Measurements from ENCODE around the gene SH3BP4. TPM values are rescaled to one million over a fixed set of nuclear protein-coding genes. Genes with fewer than 3 reads are reported as not detected.

The SH3BP4 gene
- total and polyA plus RNA-seq, 2 of the 13 experiments (the other 11 are each of a cell fraction or from before 2014, with no cell fraction given): 34.6 to 99.1 TPM

- TF ChIP-seq ZNF773 (CRISPR knock-in tag; IDR thresholded peaks at IDR 0.05; ENCODE audit: borderline replicate concordance) (no peak), ZNF740 (CRISPR knock-in tag; IDR thresholded peaks at IDR 0.05) (no peak), ZBTB20 (CRISPR knock-in tag; IDR thresholded peaks at IDR 0.05; ENCODE audit: borderline replicate concordance, low read depth) (no peak), KDM1A (CRISPR knock-in tag; IDR thresholded peaks at IDR 0.05) (no peak), ZNF652 (CRISPR knock-in tag; IDR thresholded peaks at IDR 0.05; ENCODE audit: borderline replicate concordance, low read depth) (no peak), AGO1 (IDR thresholded peaks at IDR 0.05; ENCODE audit: low read depth, low read length, poor library complexity, severe bottlenecking) (no peak), ZHX1 (CRISPR knock-in tag; IDR thresholded peaks at IDR 0.05; ENCODE audit: low read depth) (peak; percentile 40; the same call in 1 of the 2 replicates), ZSCAN31 (CRISPR knock-in tag; IDR thresholded peaks at IDR 0.05; ENCODE audit: low read depth) (peak; percentile 0; the same call in 1 of the 2 replicates), ZBTB7B (CRISPR knock-in tag; IDR thresholded peaks at IDR 0.05) (peak; percentile 76), ETV5 (CRISPR knock-in tag; IDR thresholded peaks at IDR 0.05; ENCODE audit: borderline replicate concordance) (no peak; the same call in 1 of the 2 replicates), CREM (IDR thresholded peaks at IDR 0.05) (peak; percentile 69), CREM (CRISPR knock-in tag; IDR thresholded peaks at IDR 0.05) (no peak), NR1H2 (CRISPR knock-in tag; IDR thresholded peaks at IDR 0.05; ENCODE audit: borderline replicate concordance, low read depth) (no peak), NR2F1 (CRISPR knock-in tag; IDR thresholded peaks at IDR 0.05) (peak in 1 of 2 experiments; percentile 7; a peak in 1 of 4 replicates), AKAP8 (CRISPR knock-in tag; IDR thresholded peaks at IDR 0.05) (peak; percentile 85), ZNF784 (CRISPR knock-in tag; IDR thresholded peaks at IDR 0.05; ENCODE audit: borderline replicate concordance) (0 out of 2 replicates have a peak, but pooled peaks have one; percentile 65), GABPB1 (CRISPR knock-in tag; IDR thresholded peaks at IDR 0.05) (peak; percentile 20), REXO4 (CRISPR knock-in tag; IDR thresholded peaks at IDR 0.05; ENCODE audit: borderline replicate concordance) (no peak), ZNF333 (CRISPR knock-in tag; IDR thresholded peaks at IDR 0.05; ENCODE audit: borderline replicate concordance) (no peak; the same call in 1 of the 2 replicates), TBX3 (IDR thresholded peaks at IDR 0.05; ENCODE audit: borderline replicate concordance) (peak; percentile 51; the same call in 1 of the 2 replicates), ZFP1 (CRISPR knock-in tag; IDR thresholded peaks at IDR 0.05) (0 out of 2 replicates have a peak, but pooled peaks have one; percentile 18), NFYB (CRISPR knock-in tag; IDR thresholded peaks at IDR 0.05) (no peak), ZNF768 (CRISPR knock-in tag; IDR thresholded peaks at IDR 0.05) (no peak), ATF3 (CRISPR knock-in tag; IDR thresholded peaks at IDR 0.05) (no peak; the same call in 1 of the 2 replicates), ZIK1 (CRISPR knock-in tag; IDR thresholded peaks at IDR 0.05; ENCODE audit: borderline replicate concordance, low read depth) (no peak), MYC (CRISPR knock-in tag; IDR thresholded peaks at IDR 0.05; ENCODE audit: borderline replicate concordance) (no peak), MIER3 (CRISPR knock-in tag; IDR thresholded peaks at IDR 0.05; ENCODE audit: borderline replicate concordance) (no peak; the same call in 1 of the 2 replicates)
Measured at GRCh38 chr2:234998404-234999211, 46.8 kb downstream of the SH3BP4 start (continued).

Data from HepG2 (cell line).